ENCODE results near the gene ELF4.
A peak's percentile ranks its signal among the peaks of the same experiment; 100 is the strongest.

The ELF4 gene

GRCh38 chrX:130130990-130131389 lies 20.7 kb upstream of the ELF4 start:
- ATAC-seq (ENCODE audit: low read depth) (no peak), DNase-seq (ENCODE audit: low spot score) (no peak)
- H3K4me1 ChIP-seq (ENCODE audit: insufficient read depth, poor library complexity, severe bottlenecking), result no peaks in the 10 kb centered on the region
- H3K4me3 ChIP-seq (ENCODE audit: severe bottlenecking), result no peak overlapping the region
- H3K27me3 ChIP-seq (ENCODE audit: insufficient read depth, poor library complexity, severe bottlenecking), result no peaks in the 10 kb centered on the region
- no peak overlapping the region for H3K27ac ChIP-seq (ENCODE audit: poor library complexity, severe bottlenecking)
- no peaks in the 10 kb centered on the region for H3K36me3 ChIP-seq (ENCODE audit: low read depth)
- no peak for TF ChIP-seq CTCF (IDR thresholded peaks at IDR 0.05; ENCODE audit: poor library complexity, severe bottlenecking)
- no peaks in the 10 kb centered on the region for H3K9me3 ChIP-seq (ENCODE audit: severe bottlenecking)

- no peak for DNase-seq (ENCODE audit: low spot score)
- Histone ChIP-seq H3K4me3 (ENCODE audit: severe bottlenecking) (no peak overlapping the region), H3K36me3 (ENCODE audit: low read depth) (no peaks in the 10 kb centered on the region), H3K27ac (ENCODE audit: poor library complexity, severe bottlenecking) (peak overlapping the region; percentile 71), H3K9me3 (ENCODE audit: severe bottlenecking) (no peaks in the 10 kb centered on the region), H3K27me3 (ENCODE audit: insufficient read depth, poor library complexity, severe bottlenecking) (no peaks in the 10 kb centered on the region), H3K4me1 (ENCODE audit: insufficient read depth, poor library complexity, severe bottlenecking) (peaks cover 12% of the 10 kb centered on the region)
- no peak for TF ChIP-seq CTCF (IDR thresholded peaks at IDR 0.05; ENCODE audit: poor library complexity, severe bottlenecking)
- ATAC-seq (ENCODE audit: low read depth), result peak; percentile 83
Measured at GRCh38 chrX:130125091-130125874, 15.0 kb upstream of the ELF4 start.

- Histone ChIP-seq H3K36me3 (ENCODE audit: low read depth) (no peaks in the 10 kb centered on the region), H3K9me3 (ENCODE audit: severe bottlenecking) (no peaks in the 10 kb centered on the region), H3K27ac (ENCODE audit: poor library complexity, severe bottlenecking) (peak overlapping the region; percentile 71), H3K4me3 (ENCODE audit: severe bottlenecking) (no peak overlapping the region), H3K4me1 (ENCODE audit: insufficient read depth, poor library complexity, severe bottlenecking) (peaks cover 12% of the 10 kb centered on the region), H3K27me3 (ENCODE audit: insufficient read depth, poor library complexity, severe bottlenecking) (no peaks in the 10 kb centered on the region)
- DNase-seq (ENCODE audit: low spot score), result no peak
- TF ChIP-seq CTCF (IDR thresholded peaks at IDR 0.05; ENCODE audit: poor library complexity, severe bottlenecking), result no peak
- ATAC-seq (ENCODE audit: low read depth), result no peak
Measured at GRCh38 chrX:130124577-130124976, 14.3 kb upstream of the ELF4 start.

GRCh38 chrX:130121505-130121800 lies 11.2 kb upstream of the ELF4 start:
- Histone ChIP-seq H3K4me3 (ENCODE audit: severe bottlenecking) (no peak overlapping the region), H3K27me3 (ENCODE audit: insufficient read depth, poor library complexity, severe bottlenecking) (no peaks in the 10 kb centered on the region), H3K4me1 (ENCODE audit: insufficient read depth, poor library complexity, severe bottlenecking) (peaks cover 21% of the 10 kb centered on the region), H3K27ac (ENCODE audit: poor library complexity, severe bottlenecking) (peak overlapping the region; percentile 48), H3K9me3 (ENCODE audit: severe bottlenecking) (no peaks in the 10 kb centered on the region), H3K36me3 (ENCODE audit: low read depth) (no peaks in the 10 kb centered on the region)
- DNase-seq (ENCODE audit: low spot score) (no peak), ATAC-seq (ENCODE audit: low read depth) (no peak)
- no peak for TF ChIP-seq CTCF (IDR thresholded peaks at IDR 0.05; ENCODE audit: poor library complexity, severe bottlenecking)

- DNase-seq (ENCODE audit: low spot score) (no peak), ATAC-seq (ENCODE audit: low read depth) (peak; percentile 76)
- TF ChIP-seq CTCF (IDR thresholded peaks at IDR 0.05; ENCODE audit: poor library complexity, severe bottlenecking), result peak; percentile 62
- H3K4me3 ChIP-seq (ENCODE audit: severe bottlenecking), result peak overlapping the region; percentile 7
- no peaks in the 10 kb centered on the region for H3K27me3 ChIP-seq (ENCODE audit: insufficient read depth, poor library complexity, severe bottlenecking)
- no peaks in the 10 kb centered on the region for H3K9me3 ChIP-seq (ENCODE audit: severe bottlenecking)
- H3K36me3 ChIP-seq (ENCODE audit: low read depth), result no peaks in the 10 kb centered on the region
- peaks cover 20% of the 10 kb centered on the region for H3K4me1 ChIP-seq (ENCODE audit: insufficient read depth, poor library complexity, severe bottlenecking)
- H3K27ac ChIP-seq (ENCODE audit: poor library complexity, severe bottlenecking), result peak overlapping the region; percentile 48
Measured at GRCh38 chrX:130120746-130121504, 10.6 kb upstream of the ELF4 start.

Measured in RWPE2 (cell line).